HEK293 (cell line): ENCODE data around the gene ATP13A4.

Experiments
- BCL6B ChIP-seq: fragments of 450-650 bp; formaldehyde crosslinking; IDR thresholded peaks from 2 replicates; pipeline ENCODE4 v1.5.1; 2017; ENCODE audit warnings: missing biosample characterization, missing genetic modification characterization
- EGR2 ChIP-seq: fragments of 450-650 bp; formaldehyde crosslinking; IDR thresholded peaks from 2 replicates; pipeline ENCODE4 v1.5.1; 2016; ENCODE audit warnings: low read depth, missing biosample characterization, missing genetic modification characterization
- GLI2 ChIP-seq: fragments of 450-650 bp; formaldehyde crosslinking; IDR thresholded peaks from 2 replicates; pipeline ENCODE4; 2017; ENCODE audit warnings: missing biosample characterization, missing genetic modification characterization, low read depth, borderline replicate concordance
- GLIS1 ChIP-seq: fragments of 450-650 bp; formaldehyde crosslinking; IDR thresholded peaks from 2 replicates; pipeline ENCODE4 v1.5.1; 2016; ENCODE audit warnings: missing biosample characterization, missing genetic modification characterization
- GLIS2 ChIP-seq: fragments of 450-650 bp; formaldehyde crosslinking; IDR thresholded peaks from 2 replicates; pipeline ENCODE4 v1.5.1; 2016; ENCODE audit warnings: missing biosample characterization, missing genetic modification characterization
- INSM2 ChIP-seq: fragments of 450-650 bp; formaldehyde crosslinking; IDR thresholded peaks from 2 replicates; pipeline ENCODE4 v1.5.1; 2016; ENCODE audit warnings: missing biosample characterization, missing genetic modification characterization
- KLF10 ChIP-seq: fragments of 450-650 bp; IDR thresholded peaks from 2 replicates; pipeline ENCODE4 v1.5.1; 2018; ENCODE audit warnings: missing biosample characterization, mild to moderate bottlenecking, missing genetic modification characterization
- KLF17 ChIP-seq: fragments of 450-650 bp; formaldehyde crosslinking; IDR thresholded peaks from 2 replicates; pipeline ENCODE4 v1.5.1; 2016; ENCODE audit warnings: missing biosample characterization, missing genetic modification characterization
- MYNN ChIP-seq: fragments of 450-650 bp; formaldehyde crosslinking; IDR thresholded peaks from 2 replicates; pipeline ENCODE4 v1.5.1; 2016; ENCODE audit warnings: missing biosample characterization, missing genetic modification characterization, borderline replicate concordance
- PRDM10 ChIP-seq: fragments of 450-650 bp; formaldehyde crosslinking; IDR thresholded peaks from 2 replicates; pipeline ENCODE4 v1.5.1; 2016; ENCODE audit warnings: missing biosample characterization, missing genetic modification characterization
- SP7 ChIP-seq: fragments of 450-650 bp; formaldehyde crosslinking; IDR thresholded peaks from 2 replicates; pipeline ENCODE4 v1.5.1; 2016; ENCODE audit warnings: missing biosample characterization, missing genetic modification characterization
- YY1 ChIP-seq: fragments of 450-650 bp; formaldehyde crosslinking; IDR thresholded peaks from 2 replicates; pipeline ENCODE4 v1.5.1; 2018; ENCODE audit warnings: missing biosample characterization, missing genetic modification characterization
- ZBTB49 ChIP-seq: fragments of 450-650 bp; formaldehyde crosslinking; IDR thresholded peaks from 2 replicates; pipeline ENCODE4 v1.5.1; 2016; ENCODE audit warnings: missing biosample characterization, missing genetic modification characterization, low read depth
- ZFP41 ChIP-seq: fragments of 450-650 bp; formaldehyde crosslinking; IDR thresholded peaks from 2 replicates; pipeline ENCODE4 v1.5.1; 2016; ENCODE audit warnings: missing biosample characterization, missing genetic modification characterization, borderline replicate concordance
- ZNF132 ChIP-seq: fragments of 450-650 bp; formaldehyde crosslinking; IDR thresholded peaks from 2 replicates; pipeline ENCODE4 v1.5.1; 2017; ENCODE audit warnings: missing biosample characterization, missing genetic modification characterization, borderline replicate concordance
- ZNF148 ChIP-seq: fragments of 450-650 bp; formaldehyde crosslinking; IDR thresholded peaks from 2 replicates; pipeline ENCODE4 v1.5.0; 2017; ENCODE audit warnings: missing biosample characterization, missing genetic modification characterization, borderline replicate concordance
- ZNF211 ChIP-seq: fragments of 450-650 bp; formaldehyde crosslinking; IDR thresholded peaks from 2 replicates; pipeline ENCODE4 v1.5.1; 2016; ENCODE audit warnings: low read depth, missing biosample characterization, missing genetic modification characterization
- ZNF23 ChIP-seq: fragments of 450-650 bp; formaldehyde crosslinking; IDR thresholded peaks from 2 replicates; pipeline ENCODE4 v1.5.1; 2016; ENCODE audit warnings: missing biosample characterization, missing genetic modification characterization, borderline replicate concordance
- ZNF335 ChIP-seq: fragments of 450-650 bp; formaldehyde crosslinking; conservative IDR thresholded peaks from 2 replicates; pipeline ENCODE4 v1.5.1; 2016; ENCODE audit warnings: missing biosample characterization, missing genetic modification characterization
- ZNF341 ChIP-seq: fragments of 450-650 bp; formaldehyde crosslinking; IDR thresholded peaks from 2 replicates; pipeline ENCODE4; 2016; ENCODE audit warnings: low read depth, missing biosample characterization, missing genetic modification characterization
- ZNF530 ChIP-seq: fragments of 450-650 bp; formaldehyde crosslinking; IDR thresholded peaks from 2 replicates; pipeline ENCODE4 v1.5.1; 2016; ENCODE audit warnings: low read depth, missing biosample characterization, missing genetic modification characterization
- ZNF548 ChIP-seq: fragments of 450-650 bp; formaldehyde crosslinking; IDR thresholded peaks from 2 replicates; pipeline ENCODE4 v1.5.1; 2016; ENCODE audit warnings: missing biosample characterization, missing genetic modification characterization
- ZNF560 ChIP-seq: fragments of 450-650 bp; formaldehyde crosslinking; IDR thresholded peaks from 2 replicates; pipeline ENCODE4 v1.5.1; 2017; ENCODE audit warnings: missing biosample characterization, missing genetic modification characterization, borderline replicate concordance
- ZNF629 ChIP-seq: fragments of 450-650 bp; formaldehyde crosslinking; IDR thresholded peaks from 2 replicates; pipeline ENCODE4 v1.5.1; 2017; ENCODE audit warnings: missing biosample characterization, missing genetic modification characterization
- ZNF645 ChIP-seq: fragments of 450-650 bp; formaldehyde crosslinking; IDR thresholded peaks from 2 replicates; pipeline ENCODE4; 2016; ENCODE audit warnings: missing biosample characterization, missing genetic modification characterization
- ZNF654 ChIP-seq: fragments of 450-650 bp; formaldehyde crosslinking; IDR thresholded peaks from 2 replicates; pipeline ENCODE4 v1.5.1; 2016; ENCODE audit warnings: low read depth, missing biosample characterization, missing genetic modification characterization
- ZNF707 ChIP-seq: fragments of 450-650 bp; formaldehyde crosslinking; IDR thresholded peaks from 2 replicates; pipeline ENCODE4 v1.5.1; 2016; ENCODE audit warnings: missing biosample characterization, missing genetic modification characterization

Gene ATP13A4

GRCh38 chr3:193593668-193594030, 39.0 kb upstream of the ATP13A4 start (continued):
- TF ChIP-seq INSM2: no peak
- TF ChIP-seq EGR2 (tag by site-specific recombination): no peak
- no peak for TF ChIP-seq ZNF132 (tag by site-specific recombination)
- no peak for TF ChIP-seq YY1 (tag by site-specific recombination)
- TF ChIP-seq ZNF548 (tag by site-specific recombination): no peak
- peak; percentile 55 for TF ChIP-seq PRDM10 (tag by site-specific recombination)
- TF ChIP-seq BCL6B: no peak
- TF ChIP-seq SP7: no peak
- 0 out of 2 replicates have a peak, but pooled peaks have one; percentile 19 for TF ChIP-seq KLF17 (tag by site-specific recombination)
- TF ChIP-seq ZNF645 (tag by site-specific recombination): no peak
- TF ChIP-seq ZNF654 (tag by site-specific recombination): no peak
- no peak for TF ChIP-seq GLIS1 (tag by site-specific recombination)
- no peak for TF ChIP-seq ZNF560 (tag by site-specific recombination)
- no peak for TF ChIP-seq ZNF707 (tag by site-specific recombination)
- no peak for TF ChIP-seq ZNF148 (tag by site-specific recombination)
- no peak for TF ChIP-seq ZNF211 (tag by site-specific recombination)
- TF ChIP-seq MYNN: no peak
- TF ChIP-seq KLF10 (tag by site-specific recombination): no peak
- no peak for TF ChIP-seq GLI2 (tag by site-specific recombination)
- no peak for TF ChIP-seq ZNF341 (tag by site-specific recombination)
- TF ChIP-seq ZNF629 (tag by site-specific recombination): peak; percentile 11
- no peak for TF ChIP-seq ZNF530 (tag by site-specific recombination)
- TF ChIP-seq GLIS2 (tag by site-specific recombination): no peak
- no peak for TF ChIP-seq ZBTB49
- no peak for TF ChIP-seq ZFP41 (tag by site-specific recombination)
- no peak for TF ChIP-seq ZNF23 (tag by site-specific recombination)
- TF ChIP-seq ZNF335 (tag by site-specific recombination): peak; percentile 94; the same call in 1 of the 2 replicates
